Measurements from ENCODE around the gene KBTBD13. TPM values are rescaled to one million over a fixed set of nuclear protein-coding genes. Genes with fewer than 3 reads are reported as not detected.

The KBTBD13 gene
- total and polyA plus RNA-seq, 7 donors: 0.03 TPM; not detected in 6

DNA sequence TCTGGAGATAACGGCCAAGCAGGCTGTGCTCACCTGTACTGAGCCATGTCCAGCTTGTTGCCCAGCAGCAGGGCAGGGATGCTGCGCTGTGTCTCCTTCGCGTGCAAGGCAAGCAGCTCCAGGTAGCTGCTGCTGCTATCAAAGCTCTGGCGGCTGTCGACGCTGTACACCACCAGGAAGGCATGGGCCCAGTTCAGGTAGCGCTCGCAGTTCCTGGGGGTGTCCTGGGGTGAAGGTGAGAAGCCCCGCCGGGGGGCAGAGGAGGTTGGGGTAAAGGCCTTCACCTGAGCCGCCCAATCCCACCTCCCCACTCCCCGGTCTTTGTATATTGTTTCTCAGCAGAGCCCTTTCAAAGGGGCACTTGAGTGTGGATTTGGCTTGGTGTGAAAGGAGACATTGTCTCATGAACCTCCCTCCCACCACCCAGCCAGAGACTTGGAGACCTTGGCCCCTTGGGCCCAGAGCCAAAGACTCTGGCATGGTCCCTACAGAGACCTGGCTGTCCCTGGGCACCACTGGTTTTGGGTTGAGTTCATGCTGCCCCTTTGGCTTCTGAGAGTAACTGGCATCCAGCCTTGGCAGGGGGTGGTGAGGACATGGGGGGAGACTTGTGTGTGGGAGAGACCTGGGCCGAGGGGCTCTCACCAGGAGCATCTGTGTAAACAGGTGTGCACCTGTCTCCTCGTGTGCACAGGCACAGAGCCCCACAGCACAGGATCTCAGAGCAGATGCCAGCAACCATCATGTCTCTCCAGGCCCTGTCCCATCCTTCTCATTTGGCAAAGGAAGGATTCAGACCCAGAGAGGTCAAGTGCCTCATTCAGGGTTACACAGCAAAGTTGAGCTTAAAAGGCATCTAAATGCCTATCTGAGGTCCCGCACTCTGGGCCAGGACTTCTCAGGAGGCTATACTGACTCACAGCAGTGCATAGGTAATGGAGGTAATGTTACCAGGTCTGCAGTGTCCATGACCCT is 17.9 kb upstream of the KBTBD13 start:
- Histone ChIP-seq H3K27ac (peak overlapping the region; percentile 73 to 96 (median 89)), H3K36me3 (peaks cover 0 to 48% (median 20%) of the 10 kb centered on the region in 4 donors), H3K4me3 (no peak overlapping the region), H3K27me3 (no peaks in the 10 kb centered on the region), H3K4me1 (peaks cover 0 to 58% (median 47%) of the 10 kb centered on the region in 4 donors), H3K9me3 (no peaks in the 10 kb centered on the region)
- TF ChIP-seq POLR2AphosphoS5 (IDR thresholded peaks at IDR 0.05) (no peak), EP300 (IDR thresholded peaks at IDR 0.05) (no peak), POLR2A (IDR thresholded peaks at IDR 0.05) (no peak)
- TF ChIP-seq, protein P1, sequence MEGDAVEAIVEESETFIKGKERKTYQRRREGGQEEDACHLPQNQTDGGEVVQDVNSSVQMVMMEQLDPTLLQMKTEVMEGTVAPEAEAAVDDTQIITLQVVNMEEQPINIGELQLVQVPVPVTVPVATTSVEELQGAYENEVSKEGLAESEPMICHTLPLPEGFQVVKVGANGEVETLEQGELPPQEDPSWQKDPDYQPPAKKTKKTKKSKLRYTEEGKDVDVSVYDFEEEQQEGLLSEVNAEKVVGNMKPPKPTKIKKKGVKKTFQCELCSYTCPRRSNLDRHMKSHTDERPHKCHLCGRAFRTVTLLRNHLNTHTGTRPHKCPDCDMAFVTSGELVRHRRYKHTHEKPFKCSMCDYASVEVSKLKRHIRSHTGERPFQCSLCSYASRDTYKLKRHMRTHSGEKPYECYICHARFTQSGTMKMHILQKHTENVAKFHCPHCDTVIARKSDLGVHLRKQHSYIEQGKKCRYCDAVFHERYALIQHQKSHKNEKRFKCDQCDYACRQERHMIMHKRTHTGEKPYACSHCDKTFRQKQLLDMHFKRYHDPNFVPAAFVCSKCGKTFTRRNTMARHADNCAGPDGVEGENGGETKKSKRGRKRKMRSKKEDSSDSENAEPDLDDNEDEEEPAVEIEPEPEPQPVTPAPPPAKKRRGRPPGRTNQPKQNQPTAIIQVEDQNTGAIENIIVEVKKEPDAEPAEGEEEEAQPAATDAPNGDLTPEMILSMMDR (IDR thresholded peaks at IDR 0.05): no peak
- WGBS, 2 donors: 86 to 88% methylated on average over 16 of the region's 16 CpGs
- DNase-seq: peak; percentile 63
- intact Hi-C loops (cut with DNase I): no loop called here

DNA sequence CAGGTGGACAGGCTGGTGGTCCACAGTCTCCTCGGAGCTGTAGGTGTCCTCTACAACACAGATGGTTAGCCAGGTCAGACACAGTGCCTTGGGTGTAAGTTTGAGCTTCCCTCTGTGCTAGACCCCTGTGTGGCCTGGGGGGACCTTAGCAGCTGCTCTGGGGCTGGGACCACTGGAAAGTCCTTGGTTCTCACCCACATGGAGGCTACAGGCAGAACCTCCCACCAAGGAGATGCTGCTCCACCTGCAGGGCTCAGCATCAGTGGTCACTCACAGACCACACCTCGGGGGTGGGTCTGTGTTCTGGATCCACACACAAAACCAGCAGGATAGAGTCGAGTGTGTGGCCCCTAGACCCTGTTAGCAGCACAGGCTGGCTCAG is 17.2 kb upstream of the KBTBD13 start:
- DNase-seq: peak; percentile 52
- no peak for TF ChIP-seq EP300 (IDR thresholded peaks at IDR 0.05)
- Histone ChIP-seq H3K27ac (peak overlapping the region; percentile 73 to 96 (median 89)), H3K4me1 (peaks cover 0 to 61% (median 48%) of the 10 kb centered on the region in 4 donors), H3K36me3 (peaks cover 0 to 41% (median 17%) of the 10 kb centered on the region in 4 donors), H3K4me3 (no peak overlapping the region), H3K27me3 (no peaks in the 10 kb centered on the region), H3K9me3 (no peaks in the 10 kb centered on the region)
- WGBS, 2 donors: 80 to 86% methylated on average over 3 of the region's 3 CpGs
- intact Hi-C loops (cut with DNase I): no loop called here

DNA sequence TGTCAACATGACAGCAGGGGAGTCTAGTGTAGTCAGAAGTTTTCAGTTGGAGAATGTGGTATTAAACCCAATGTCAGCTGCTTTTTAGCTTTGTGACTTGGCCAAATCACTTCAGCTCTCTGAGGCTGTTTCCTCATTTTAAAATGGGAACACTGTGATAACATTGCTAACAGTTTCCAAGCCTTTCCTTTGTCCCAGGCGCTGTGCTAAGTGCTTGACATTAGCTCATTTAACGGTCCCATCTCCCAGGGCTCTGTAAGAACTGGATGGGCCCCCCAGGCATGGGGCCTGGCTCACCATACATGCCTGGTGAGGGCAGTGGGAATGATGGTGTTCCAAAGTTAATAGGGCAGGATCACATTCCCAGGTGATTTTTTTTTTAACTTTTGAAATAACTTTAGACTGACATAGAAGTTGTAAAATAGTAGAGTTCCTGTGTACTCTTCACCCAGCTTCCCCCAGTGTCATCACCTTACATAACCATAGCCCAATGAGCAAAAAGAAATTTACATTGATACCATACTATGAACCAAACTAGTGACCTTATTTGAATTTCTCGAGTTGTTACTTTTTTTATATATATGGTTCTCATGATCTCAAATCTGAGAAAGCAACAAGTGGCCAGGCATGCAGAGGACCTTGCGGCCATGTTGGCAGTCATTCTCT is 16.5 kb upstream of the KBTBD13 start:
- Histone ChIP-seq H3K4me3 (no peak overlapping the region), H3K27me3 (no peaks in the 10 kb centered on the region), H3K4me1 (peaks cover 0 to 61% (median 45%) of the 10 kb centered on the region in 4 donors), H3K9me3 (no peaks in the 10 kb centered on the region), H3K27ac (peak overlapping the region; percentile 73 to 96 (median 89)), H3K36me3 (peaks cover 0 to 40% (median 14%) of the 10 kb centered on the region in 4 donors)
- WGBS, 2 donors: 88 to 92% methylated on average over 4 of the region's 4 CpGs
- no peak for TF ChIP-seq POLR2A (IDR thresholded peaks at IDR 0.05)
- no peak for TF ChIP-seq POLR2AphosphoS5 (IDR thresholded peaks at IDR 0.05)
- TF ChIP-seq, protein P1 (IDR thresholded peaks at IDR 0.05): no peak
- TF ChIP-seq EP300 (IDR thresholded peaks at IDR 0.05): no peak
- intact Hi-C loops (cut with DNase I): no loop called here
- DNase-seq: peak; percentile 27

DNA sequence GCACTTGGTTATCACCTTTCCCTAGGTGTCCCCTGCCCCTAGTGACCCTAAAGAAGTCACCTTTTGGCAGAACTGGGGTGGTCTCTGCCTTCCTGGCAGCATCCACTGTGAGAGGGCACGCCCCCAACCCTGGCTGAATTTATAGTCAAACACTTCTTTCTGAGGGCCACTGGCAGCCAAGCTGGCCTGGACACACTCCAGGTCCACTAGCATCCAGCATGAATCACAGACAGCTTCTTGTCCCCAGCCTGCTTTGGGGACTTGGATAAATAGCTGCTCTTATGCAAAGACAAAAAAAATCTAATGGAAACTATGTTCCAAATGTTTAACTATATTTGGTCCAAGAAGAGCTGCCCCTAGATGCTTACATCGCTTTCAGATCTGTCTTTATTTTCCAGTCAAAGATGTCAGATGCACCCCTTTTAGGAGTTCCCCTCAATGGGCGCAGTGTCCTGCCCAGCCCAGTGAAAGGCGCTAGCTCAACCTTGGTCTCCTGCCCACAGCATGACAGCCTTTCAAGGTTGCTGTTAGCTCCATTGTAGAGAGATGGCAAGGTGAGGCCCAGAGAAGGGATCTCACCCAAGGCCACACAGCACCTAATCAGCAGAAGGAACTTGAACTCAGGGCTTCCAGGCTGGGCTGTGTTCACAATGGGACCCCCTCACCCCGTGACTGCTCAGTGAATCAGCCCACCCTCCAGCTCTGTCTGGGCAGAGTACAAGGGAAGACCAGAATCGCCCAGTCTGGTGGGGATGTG is 15.7 kb upstream of the KBTBD13 start:
- H3K36me3 ChIP-seq: peaks cover 0 to 32% (median 14%) of the 10 kb centered on the region in 4 donors
- DNase-seq: peak; percentile 72
- no peak overlapping the region for H3K4me3 ChIP-seq
- no peaks in the 10 kb centered on the region for H3K9me3 ChIP-seq
- no peaks in the 10 kb centered on the region for H3K27me3 ChIP-seq
- no peak for TF ChIP-seq POLR2AphosphoS5 (IDR thresholded peaks at IDR 0.05)
- no peak for TF ChIP-seq POLR2A (IDR thresholded peaks at IDR 0.05)
- TF ChIP-seq, protein P1 (IDR thresholded peaks at IDR 0.05): no peak
- no peak for TF ChIP-seq EP300 (IDR thresholded peaks at IDR 0.05)
- 87% methylated on average over 6 of the region's 6 CpGs for WGBS, 2 donors
- intact Hi-C loops (cut with DNase I): no loop called here
- H3K27ac ChIP-seq: peak overlapping the region; percentile 73 to 96 (median 89)
- peaks cover 0 to 61% (median 44%) of the 10 kb centered on the region in 4 donors for H3K4me1 ChIP-seq
